ENCODE measurements around the gene NELL1. TPM values are rescaled to one million over a fixed set of nuclear protein-coding genes. Genes with fewer than 3 reads are reported as not detected.

The NELL1 gene
- total and polyA plus RNA-seq, 2 experiments from 2014 or later: 2.1 to 7.7 TPM

DNA sequence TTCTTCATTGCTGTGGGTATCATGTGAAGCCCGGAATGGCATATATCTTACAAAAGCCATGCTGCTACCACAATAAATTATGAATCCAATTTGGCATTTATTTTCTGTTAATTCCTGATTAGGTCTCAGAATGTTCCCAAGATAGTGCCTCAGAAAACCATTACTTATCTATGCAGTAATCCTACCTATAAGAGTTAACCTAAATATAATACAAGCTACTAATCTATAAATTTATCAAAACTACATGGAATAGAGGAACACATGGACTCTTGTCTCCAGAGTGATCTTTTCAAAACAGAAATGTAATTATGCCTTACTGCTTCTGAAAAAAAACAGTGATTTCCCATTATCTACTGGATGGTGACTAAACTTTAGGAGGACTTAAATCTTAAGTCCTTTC lies 835.7 kb downstream of the NELL1 start:
- Histone ChIP-seq H3K27ac (no peak overlapping the region), H3K9me3 (ENCODE audit: low read depth) (no peaks in the 10 kb centered on the region), H3K36me3 (no peaks in the 10 kb centered on the region), H3K27me3 (peaks cover 11% of the 10 kb centered on the region), H3K4me3 (no peak overlapping the region), H3K4me1 (ENCODE audit: low read depth) (no peaks in the 10 kb centered on the region)
- TF ChIP-seq, protein P1, sequence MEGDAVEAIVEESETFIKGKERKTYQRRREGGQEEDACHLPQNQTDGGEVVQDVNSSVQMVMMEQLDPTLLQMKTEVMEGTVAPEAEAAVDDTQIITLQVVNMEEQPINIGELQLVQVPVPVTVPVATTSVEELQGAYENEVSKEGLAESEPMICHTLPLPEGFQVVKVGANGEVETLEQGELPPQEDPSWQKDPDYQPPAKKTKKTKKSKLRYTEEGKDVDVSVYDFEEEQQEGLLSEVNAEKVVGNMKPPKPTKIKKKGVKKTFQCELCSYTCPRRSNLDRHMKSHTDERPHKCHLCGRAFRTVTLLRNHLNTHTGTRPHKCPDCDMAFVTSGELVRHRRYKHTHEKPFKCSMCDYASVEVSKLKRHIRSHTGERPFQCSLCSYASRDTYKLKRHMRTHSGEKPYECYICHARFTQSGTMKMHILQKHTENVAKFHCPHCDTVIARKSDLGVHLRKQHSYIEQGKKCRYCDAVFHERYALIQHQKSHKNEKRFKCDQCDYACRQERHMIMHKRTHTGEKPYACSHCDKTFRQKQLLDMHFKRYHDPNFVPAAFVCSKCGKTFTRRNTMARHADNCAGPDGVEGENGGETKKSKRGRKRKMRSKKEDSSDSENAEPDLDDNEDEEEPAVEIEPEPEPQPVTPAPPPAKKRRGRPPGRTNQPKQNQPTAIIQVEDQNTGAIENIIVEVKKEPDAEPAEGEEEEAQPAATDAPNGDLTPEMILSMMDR (IDR thresholded peaks at IDR 0.05; ENCODE audit: low read depth, low read length): no peak
- no peak for DNase-seq (ENCODE audit: low read depth in 1 of 2, low spot score in 1 of 2)

DNA sequence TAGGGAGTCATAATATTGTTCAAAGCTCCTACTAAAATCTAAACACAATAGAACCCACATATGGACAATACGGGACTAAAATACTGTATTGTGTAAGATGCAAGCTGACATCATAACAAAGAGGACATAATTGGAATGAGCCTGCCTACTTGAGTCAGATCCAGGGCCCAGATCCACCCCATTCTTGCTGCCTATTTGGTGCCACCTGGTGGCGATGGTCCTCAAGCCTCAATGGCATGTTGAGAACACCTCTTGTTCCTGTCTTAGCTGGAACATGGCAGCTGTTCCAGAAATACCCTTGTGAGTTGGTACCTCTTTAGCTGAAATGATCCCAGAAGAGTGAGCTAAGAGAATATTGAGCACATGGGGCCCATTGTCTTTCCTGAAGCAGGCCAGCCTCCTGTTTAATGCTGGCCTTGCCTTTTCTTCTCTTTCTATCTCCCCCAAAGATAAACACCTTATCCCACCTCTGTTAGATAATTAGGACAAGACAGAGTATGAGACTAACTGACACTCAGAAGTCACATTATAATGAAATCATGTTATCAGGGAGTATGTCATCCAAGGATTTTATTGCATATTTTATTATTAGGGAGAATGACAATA lies 842.6 kb downstream of the NELL1 start:
- DNase-seq (ENCODE audit: low read depth in 1 of 2, low spot score in 1 of 2): peak; percentile 44 to 87
- Histone ChIP-seq H3K9me3 (ENCODE audit: low read depth) (no peaks in the 10 kb centered on the region), H3K27me3 (no peaks in the 10 kb centered on the region), H3K4me3 (no peak overlapping the region), H3K4me1 (ENCODE audit: low read depth) (no peaks in the 10 kb centered on the region), H3K27ac (no peak overlapping the region), H3K36me3 (no peaks in the 10 kb centered on the region)
- TF ChIP-seq, protein P1 (IDR thresholded peaks at IDR 0.05; ENCODE audit: low read depth, low read length): peak; percentile 27

DNA sequence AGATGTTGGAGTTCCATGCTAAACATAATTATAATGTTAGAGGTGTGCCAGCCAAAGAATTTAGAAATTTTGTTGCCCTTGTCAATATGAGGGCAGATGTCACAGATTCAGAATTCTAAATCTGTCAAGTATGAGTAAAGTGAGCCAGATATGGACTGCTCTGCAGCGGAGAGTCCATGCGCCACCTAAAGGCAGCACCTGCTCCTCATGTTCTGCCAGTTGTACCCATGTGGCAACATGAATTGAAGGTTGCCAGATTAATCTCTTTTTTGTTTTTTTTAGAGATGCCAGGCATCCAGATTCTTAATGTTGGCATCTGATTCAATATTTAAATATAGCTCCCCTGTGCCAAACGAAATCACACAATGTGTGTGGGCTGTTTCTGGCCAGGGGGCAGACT lies 844.9 kb downstream of the NELL1 start:
- Histone ChIP-seq H3K36me3 (no peaks in the 10 kb centered on the region), H3K4me1 (ENCODE audit: low read depth) (no peaks in the 10 kb centered on the region), H3K27me3 (no peaks in the 10 kb centered on the region), H3K4me3 (no peak overlapping the region), H3K27ac (no peak overlapping the region), H3K9me3 (ENCODE audit: low read depth) (no peaks in the 10 kb centered on the region)
- TF ChIP-seq, protein P1 (IDR thresholded peaks at IDR 0.05; ENCODE audit: low read depth, low read length): no peak
- peak in 1 of 2 donors; percentile 53 for DNase-seq (ENCODE audit: low read depth in 1 of 2, low spot score in 1 of 2)

DNA sequence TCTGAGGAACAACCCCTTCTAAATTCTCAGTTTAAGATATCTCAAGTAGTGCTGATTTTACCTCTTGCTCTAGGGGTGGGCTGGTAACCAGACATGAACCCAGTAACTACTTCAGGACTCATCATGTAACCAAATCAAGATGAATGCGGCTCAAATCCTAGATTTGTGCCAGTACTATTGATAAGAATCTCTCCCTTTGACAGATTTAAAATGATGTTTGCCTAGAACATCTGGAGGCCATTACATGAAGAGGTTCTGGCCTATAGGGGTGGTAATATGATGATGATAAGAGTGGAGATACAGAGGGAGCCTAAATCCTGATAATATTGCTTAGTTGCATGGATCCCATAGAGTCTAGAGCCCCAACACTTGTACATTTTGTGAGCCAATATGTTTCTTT lies 850.9 kb downstream of the NELL1 start:
- no peaks in the 10 kb centered on the region for H3K27me3 ChIP-seq
- H3K9me3 ChIP-seq (ENCODE audit: low read depth): no peaks in the 10 kb centered on the region
- no peaks in the 10 kb centered on the region for H3K4me1 ChIP-seq (ENCODE audit: low read depth)
- no peak for DNase-seq (ENCODE audit: low read depth in 1 of 2, low spot score in 1 of 2)
- TF ChIP-seq, protein P1 (IDR thresholded peaks at IDR 0.05; ENCODE audit: low read depth, low read length): no peak
- H3K36me3 ChIP-seq: no peaks in the 10 kb centered on the region
- no peak overlapping the region for H3K27ac ChIP-seq
- no peak overlapping the region for H3K4me3 ChIP-seq

DNA sequence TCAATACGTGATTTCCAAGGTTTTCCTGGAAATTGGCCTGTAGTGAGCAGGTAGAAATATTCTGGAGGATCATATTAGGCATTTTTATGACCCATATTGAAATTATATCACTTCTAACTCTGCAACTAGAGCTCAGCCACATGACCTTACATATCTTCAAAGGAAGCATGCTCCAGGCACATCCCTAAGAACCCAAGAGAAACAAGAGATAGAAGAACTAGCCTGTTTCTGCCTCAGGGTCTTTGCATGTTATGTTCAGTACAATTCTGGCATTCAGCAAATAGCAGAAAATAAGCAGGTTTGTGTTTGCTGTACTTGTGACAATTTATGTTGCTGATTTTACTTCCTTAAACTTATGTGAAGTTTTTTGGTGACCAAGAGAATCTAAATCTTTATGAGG lies 859.8 kb downstream of the NELL1 start:
- H3K9me3 ChIP-seq (ENCODE audit: low read depth): no peaks in the 10 kb centered on the region
- no peak overlapping the region for H3K4me3 ChIP-seq
- DNase-seq (ENCODE audit: low read depth in 1 of 2, low spot score in 1 of 2): no peak
- H3K36me3 ChIP-seq: no peaks in the 10 kb centered on the region
- H3K27me3 ChIP-seq: no peaks in the 10 kb centered on the region
- TF ChIP-seq, protein P1 (IDR thresholded peaks at IDR 0.05; ENCODE audit: low read depth, low read length): no peak
- no peak overlapping the region for H3K27ac ChIP-seq
- no peaks in the 10 kb centered on the region for H3K4me1 ChIP-seq (ENCODE audit: low read depth)

All from cardiac muscle cell (in vitro differentiated cells and primary cell).